ENCODE data around the gene ABI3BP. TPM values are rescaled to one million over a fixed set of nuclear protein-coding genes. Genes with fewer than 3 reads are reported as not detected.

The ABI3BP gene
- total RNA-seq, 2 experiments from 2014 or later = not detected

DNA sequence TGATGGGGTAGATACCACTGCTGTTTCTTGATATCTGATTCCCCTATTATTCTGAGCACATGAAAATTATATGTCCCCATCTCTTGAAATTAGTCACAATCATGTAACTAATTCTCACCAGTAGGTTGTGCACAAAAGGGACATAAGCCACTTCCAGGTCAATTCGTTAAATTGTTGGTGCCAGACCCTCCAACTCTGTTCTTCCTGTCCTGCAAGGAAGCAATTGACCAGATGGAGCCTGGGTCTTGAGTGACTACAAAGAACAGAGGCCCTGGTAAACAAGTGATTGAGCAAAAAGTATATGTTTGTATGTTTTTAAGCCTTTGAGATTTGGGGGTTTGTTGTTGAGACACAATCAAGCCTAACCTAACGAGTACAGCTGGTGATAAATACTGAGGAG, 36.9 kb downstream of the ABI3BP start:
- no peaks in the 10 kb centered on the region for H3K27me3 ChIP-seq (ENCODE audit: control insufficient read depth in 1 of 2, insufficient read depth in 2 of 2, low read length in 2 of 2)
- Mint-ChIP-seq H3K27ac (no peak overlapping the region), H3K27me3 (peaks cover 9% of the 10 kb centered on the region), H3K36me3 (ENCODE audit: low read depth) (no peaks in the 10 kb centered on the region), H3K9me3 (no peaks in the 10 kb centered on the region), H3K4me3 (no peak overlapping the region), H3K4me1 (ENCODE audit: low read depth) (no peaks in the 10 kb centered on the region)
- no peaks in the 10 kb centered on the region for H3K4me1 ChIP-seq (ENCODE audit: insufficient read depth, low read length)
- H3K9me3 ChIP-seq (ENCODE audit: control insufficient read depth in 1 of 2, insufficient read depth in 1 of 2, low read length in 2 of 2) = peaks cover 4 to 7% of the 10 kb centered on the region in 2 experiments
- ATAC-seq (ENCODE audit: poor library complexity) = no peak
- intact Hi-C loops (cut with DNase I, micrococcal nuclease) = no loop called here
- TF ChIP-seq CTCF (IDR thresholded peaks at IDR 0.05) = no peak
- CTCF ChIA-PET = no interaction called here
- H3K4me3 ChIP-seq (ENCODE audit: low read length) = no peak overlapping the region
- H3K36me3 ChIP-seq (ENCODE audit: insufficient read depth, low read length) = no peaks in the 10 kb centered on the region
- H3K27ac ChIP-seq (ENCODE audit: low read depth in 1 of 2, low read length in 2 of 2) = no peak overlapping the region
- POLR2A ChIA-PET = no interaction called here
- DNase-seq = no peak

GRCh38 chr3:100954990-100955389, 38.2 kb downstream of the ABI3BP start:
- Histone ChIP-seq H3K27ac (ENCODE audit: low read depth in 1 of 2, low read length in 2 of 2) (no peak overlapping the region), H3K9me3 (ENCODE audit: control insufficient read depth in 1 of 2, insufficient read depth in 1 of 2, low read length in 2 of 2) (peaks cover 4 to 7% of the 10 kb centered on the region in 2 experiments), H3K4me1 (ENCODE audit: insufficient read depth, low read length) (no peaks in the 10 kb centered on the region), H3K27me3 (ENCODE audit: control insufficient read depth in 1 of 2, insufficient read depth in 2 of 2, low read length in 2 of 2) (no peaks in the 10 kb centered on the region), H3K36me3 (ENCODE audit: insufficient read depth, low read length) (no peaks in the 10 kb centered on the region), H3K4me3 (ENCODE audit: low read length) (no peak overlapping the region)
- ATAC-seq (ENCODE audit: poor library complexity) (no peak), DNase-seq (no peak)
- ChIA-PET POLR2A (no interaction called here), CTCF (no interaction called here)
- Mint-ChIP-seq H3K9me3 (no peaks in the 10 kb centered on the region), H3K4me3 (no peak overlapping the region), H3K36me3 (ENCODE audit: low read depth) (no peaks in the 10 kb centered on the region), H3K4me1 (ENCODE audit: low read depth) (no peaks in the 10 kb centered on the region), H3K27me3 (peaks cover 9% of the 10 kb centered on the region), H3K27ac (no peak overlapping the region)
- no peak for TF ChIP-seq CTCF (IDR thresholded peaks at IDR 0.05)
- intact Hi-C loops (cut with DNase I, micrococcal nuclease) = no loop called here

DNA sequence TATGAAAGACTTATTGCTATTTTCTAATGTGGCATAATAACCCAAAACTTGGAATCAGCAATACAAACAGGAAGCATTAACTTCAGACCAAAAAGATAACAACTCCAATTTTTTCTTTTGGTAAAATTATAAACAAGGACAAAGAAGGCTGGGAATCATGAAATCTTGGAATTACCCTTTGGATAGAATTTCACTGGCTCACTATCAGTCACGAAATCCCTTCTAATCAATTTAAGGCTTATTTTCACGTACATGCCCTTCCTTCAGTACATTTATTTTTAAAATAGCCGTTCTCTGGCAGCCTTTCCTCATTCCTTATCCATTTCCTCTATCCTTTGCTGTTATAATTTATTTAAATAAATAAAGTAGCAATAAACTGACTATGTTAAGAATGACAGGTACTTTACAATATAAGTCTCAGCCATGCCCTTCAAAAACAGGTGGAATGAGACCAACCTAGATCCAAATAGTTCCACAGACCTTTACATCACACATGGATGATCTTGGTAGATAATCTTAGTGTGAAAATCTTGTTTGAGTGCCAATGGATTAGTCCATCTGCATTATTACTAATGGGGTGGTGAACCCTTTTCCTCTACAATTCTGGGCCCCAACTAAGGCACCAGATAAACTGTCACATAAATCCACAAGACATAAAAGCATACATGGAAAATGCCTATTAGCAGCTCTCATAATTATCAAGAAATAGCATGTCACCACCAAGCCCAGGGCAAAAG, 38.9 kb downstream of the ABI3BP start:
- intact Hi-C loops (cut with DNase I, micrococcal nuclease) = no loop called here
- H3K27me3 Mint-ChIP-seq = peaks cover 9% of the 10 kb centered on the region
- CTCF ChIA-PET = no interaction called here
- H3K4me1 Mint-ChIP-seq (ENCODE audit: low read depth) = no peaks in the 10 kb centered on the region
- H3K9me3 ChIP-seq (ENCODE audit: control insufficient read depth in 1 of 2, insufficient read depth in 1 of 2, low read length in 2 of 2) = peaks cover 0 to 6% of the 10 kb centered on the region in 2 experiments
- H3K36me3 Mint-ChIP-seq (ENCODE audit: low read depth) = no peaks in the 10 kb centered on the region
- no peak overlapping the region for H3K4me3 ChIP-seq (ENCODE audit: low read length)
- ATAC-seq (ENCODE audit: poor library complexity) (no peak), DNase-seq (no peak)
- TF ChIP-seq CTCF (IDR thresholded peaks at IDR 0.05) = no peak
- no peak overlapping the region for H3K4me3 Mint-ChIP-seq
- H3K9me3 Mint-ChIP-seq = no peaks in the 10 kb centered on the region
- no peaks in the 10 kb centered on the region for H3K4me1 ChIP-seq (ENCODE audit: insufficient read depth, low read length)
- no peaks in the 10 kb centered on the region for H3K36me3 ChIP-seq (ENCODE audit: insufficient read depth, low read length)
- POLR2A ChIA-PET = no interaction called here
- H3K27ac Mint-ChIP-seq = no peak overlapping the region
- no peak overlapping the region for H3K27ac ChIP-seq (ENCODE audit: low read depth in 1 of 2, low read length in 2 of 2)
- H3K27me3 ChIP-seq (ENCODE audit: control insufficient read depth in 1 of 2, insufficient read depth in 2 of 2, low read length in 2 of 2) = no peaks in the 10 kb centered on the region

All from CD4-positive, alpha-beta T cell (primary cell).